BJ (cell line): ENCODE measurements around the gene MAPK6. TPM values are rescaled to one million over a fixed set of nuclear protein-coding genes. Genes with fewer than 3 reads are reported as not detected.

Source experiments
- CTCF ChIA-PET: fragments of 350-600 bp; formaldehyde crosslinking; extraction: SDS; loops from one replicate; lab custom pipeline; 2021; ENCODE audit warnings: antibody characterized with exemption, inconsistent platforms; lab: Yijun Ruan, JAX
- POLR2A ChIA-PET: fragments of 300-600 bp; sonication (Branson Sonifier 250); formaldehyde crosslinking; extraction: SDS; loops from one replicate; lab custom pipeline; 2021; ENCODE audit warnings: antibody characterized with exemption; lab: Charles Lee
- DNase-seq: peaks from one replicate; pipeline ENCODE4 v3.0.0-alpha.2; 2011; ENCODE audit warnings: low read depth
- H3K27me3 ChIP-seq: 2 replicates; pipeline ENCODE4 v1.6.0; 2011; ENCODE audit warnings: low read length; ENCODE audit not compliant: control insufficient read depth, insufficient read depth
- H3K36me3 ChIP-seq: 2 replicates; pipeline ENCODE4 v1.5.1; 2011; ENCODE audit warnings: low read length; ENCODE audit not compliant: control insufficient read depth, insufficient read depth
- H3K4me3 ChIP-seq: 2 replicates; pipeline ENCODE4 v1.5.1; 2011; ENCODE audit warnings: low read depth, mild to moderate bottlenecking, control low read depth, low read length
- CTCF ChIP-seq: IDR thresholded peaks from 2 replicates; pipeline ENCODE4 v1.5.1; 2011; ENCODE audit warnings: low read depth, mild to moderate bottlenecking, control low read depth, inconsistent platforms, low read length, moderate library complexity; ENCODE audit not compliant: insufficient read depth
- polyA plus RNA-seq: library from polyadenylated mRNA; depleted of rRNA; stranded (reverse); fragments of >200 nt; gene quantifications from 2 replicates; pipeline ENCODE4 v1.2.3, GENCODE V29; 2011

Gene MAPK6
- polyA plus RNA-seq, 1 experiment, result 21.2 TPM

- POLR2A ChIA-PET, result no interaction called here
These were observed 2.7 kb upstream of the MAPK6 start for GRCh38 chr15:52016316-52016715.

DNA sequence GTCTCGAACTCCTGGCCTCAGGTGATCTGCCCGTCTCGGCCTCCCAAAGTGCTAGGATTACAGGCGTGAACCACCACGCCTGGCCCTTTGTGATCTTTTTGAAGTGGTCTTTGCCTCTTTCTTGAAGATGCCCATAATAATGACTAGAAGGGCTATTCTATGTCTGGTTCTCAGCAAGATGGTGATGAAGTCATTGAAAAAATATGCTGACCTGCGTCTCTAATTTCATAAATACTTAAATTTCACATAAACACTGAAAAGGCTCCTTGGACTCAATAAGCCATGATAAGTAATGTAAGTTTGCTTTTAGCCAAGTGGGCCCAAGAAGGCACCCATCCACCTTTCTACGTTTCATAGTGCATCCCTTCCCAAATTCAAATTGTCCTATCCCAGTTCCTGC, 775 bp upstream of the MAPK6 start:
- TF ChIP-seq CTCF, result no peak
- H3K4me3 ChIP-seq, result no peak overlapping the region
- peaks cover 1% of the 10 kb centered on the region; the same call in 1 of the 2 replicates for H3K36me3 ChIP-seq
- ChIA-PET POLR2A (no interaction called here), CTCF (interaction anchor here (0.8 kb wide), 1 partner anchor 209 kb away, joined by 3 read pairs; no protein-coding TSS in a partner anchor)
- no peaks in the 10 kb centered on the region for H3K27me3 ChIP-seq
- DNase-seq, result no peak

More at GRCh38 chr15:52016316-52016715, 2.7 kb upstream of the MAPK6 start:
- H3K4me3 ChIP-seq, result no peak overlapping the region
- CTCF ChIA-PET, result no interaction called here
- no peaks in the 10 kb centered on the region for H3K36me3 ChIP-seq
- H3K27me3 ChIP-seq, result no peaks in the 10 kb centered on the region
- no peak for DNase-seq
- TF ChIP-seq CTCF, result no peak

- Histone ChIP-seq H3K4me3 (peak overlapping the region; percentile 56), H3K36me3 (peaks cover 1% of the 10 kb centered on the region; the same call in 1 of the 2 replicates), H3K27me3 (no peaks in the 10 kb centered on the region)
- no peak for DNase-seq
- POLR2A ChIA-PET, result no interaction called here
- CTCF ChIA-PET, result interaction anchor here (0.7 to 1.5 kb wide), 4 partner anchors 19 to 103 kb away, joined by 3 to 5 read pairs (median 3); no protein-coding TSS in a partner anchor
- no peak for TF ChIP-seq CTCF
These were observed 588 bp downstream of the MAPK6 start for GRCh38 chr15:52019394-52020220.

DNA sequence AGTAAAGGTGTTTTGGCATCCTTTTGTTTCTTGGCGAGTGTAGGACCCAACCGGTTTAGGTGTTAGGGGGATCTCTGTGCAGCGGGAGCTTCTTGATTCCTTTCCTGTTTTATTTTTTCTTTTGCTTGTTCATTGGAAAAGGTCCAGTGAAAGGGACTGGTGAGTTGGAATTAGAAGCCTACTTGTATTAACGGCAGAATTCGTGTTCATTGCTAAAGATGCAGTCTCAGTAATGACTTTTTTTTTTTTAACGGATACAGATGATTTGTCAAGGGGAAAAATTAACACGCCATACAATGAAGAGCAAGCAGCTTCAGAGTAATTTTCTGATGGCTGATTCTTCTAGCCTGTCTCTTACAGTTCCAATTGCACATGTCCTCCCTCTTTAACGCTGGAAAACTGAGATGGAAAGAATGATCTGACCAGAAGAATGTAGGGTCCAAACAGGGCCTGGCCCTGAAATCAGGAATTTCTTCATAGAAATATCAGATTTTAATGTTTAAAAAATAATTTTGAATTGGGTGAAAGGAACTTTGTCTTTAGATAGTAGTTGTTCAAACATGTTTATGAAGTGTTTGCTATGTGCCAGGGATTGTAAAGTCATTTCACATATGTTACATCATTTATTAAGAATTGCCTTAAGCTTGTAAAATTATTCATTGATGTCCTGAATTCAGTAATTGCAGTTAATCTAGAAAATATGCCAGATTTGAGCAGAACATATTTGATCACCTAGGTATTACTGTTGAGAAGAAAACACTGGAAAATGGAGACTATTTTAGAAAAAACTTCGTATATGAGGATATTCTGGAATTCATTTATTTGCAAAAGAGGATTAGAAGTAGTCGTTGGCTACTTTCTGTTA, 1.4 kb downstream of the MAPK6 start:
- TF ChIP-seq CTCF, result no peak
- H3K4me3 ChIP-seq, result peak overlapping the region; percentile 56
- H3K36me3 ChIP-seq, result peaks cover 1% of the 10 kb centered on the region; the same call in 1 of the 2 replicates
- ChIA-PET POLR2A (interaction anchor here (0.6 kb wide), 1 partner anchor 137 kb away, joined by 9 read pairs; no protein-coding TSS in a partner anchor), CTCF (interaction anchor here (0.7 to 1.5 kb wide), 4 partner anchors 18 to 102 kb away, joined by 3 to 5 read pairs (median 3); no protein-coding TSS in a partner anchor)
- H3K27me3 ChIP-seq, result no peaks in the 10 kb centered on the region
- no peak for DNase-seq

DNA sequence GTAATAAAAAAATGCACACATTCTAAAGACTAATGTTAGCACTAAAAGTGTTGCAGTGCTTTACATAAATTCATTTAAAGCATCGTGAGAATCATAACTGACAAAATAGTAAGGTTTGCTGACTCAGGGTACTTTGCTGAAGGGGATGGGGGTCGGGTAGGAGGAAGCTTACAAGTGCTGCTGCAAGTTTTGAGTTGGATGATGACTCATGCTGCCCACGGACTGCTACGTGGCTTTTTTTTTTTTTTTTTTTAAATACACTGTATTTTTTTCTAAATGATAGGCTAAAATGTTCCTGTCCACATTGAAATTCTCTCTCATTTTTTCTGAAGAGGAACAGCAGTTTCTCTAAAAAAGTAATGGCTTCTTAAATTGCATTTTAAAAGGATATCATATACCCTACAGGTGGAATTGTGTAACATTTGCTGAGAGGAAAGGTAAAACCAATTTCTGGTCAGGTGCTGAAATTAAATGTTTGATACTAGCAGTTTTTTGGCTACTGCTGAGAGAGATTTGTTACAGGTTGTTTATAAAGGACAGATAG, 2.2 kb downstream of the MAPK6 start:
- ChIA-PET POLR2A (no interaction called here), CTCF (no interaction called here)
- Histone ChIP-seq H3K27me3 (no peaks in the 10 kb centered on the region), H3K36me3 (peaks cover 1% of the 10 kb centered on the region; the same call in 1 of the 2 replicates), H3K4me3 (peak overlapping the region; percentile 56)
- peak; percentile 56 for DNase-seq
- TF ChIP-seq CTCF, result no peak
